8988T (cell line): ENCODE results near the gene PRRT1.
"Not testable (repeated sequence)": the region's sequence is repeated elsewhere in the genome, so short reads cannot be mapped to it uniquely, and the experiment has no call there.

Experiments used
- DNase-seq: peaks from one replicate; pipeline ENCODE4 v3.0.0; 2011

The PRRT1 gene

DNA sequence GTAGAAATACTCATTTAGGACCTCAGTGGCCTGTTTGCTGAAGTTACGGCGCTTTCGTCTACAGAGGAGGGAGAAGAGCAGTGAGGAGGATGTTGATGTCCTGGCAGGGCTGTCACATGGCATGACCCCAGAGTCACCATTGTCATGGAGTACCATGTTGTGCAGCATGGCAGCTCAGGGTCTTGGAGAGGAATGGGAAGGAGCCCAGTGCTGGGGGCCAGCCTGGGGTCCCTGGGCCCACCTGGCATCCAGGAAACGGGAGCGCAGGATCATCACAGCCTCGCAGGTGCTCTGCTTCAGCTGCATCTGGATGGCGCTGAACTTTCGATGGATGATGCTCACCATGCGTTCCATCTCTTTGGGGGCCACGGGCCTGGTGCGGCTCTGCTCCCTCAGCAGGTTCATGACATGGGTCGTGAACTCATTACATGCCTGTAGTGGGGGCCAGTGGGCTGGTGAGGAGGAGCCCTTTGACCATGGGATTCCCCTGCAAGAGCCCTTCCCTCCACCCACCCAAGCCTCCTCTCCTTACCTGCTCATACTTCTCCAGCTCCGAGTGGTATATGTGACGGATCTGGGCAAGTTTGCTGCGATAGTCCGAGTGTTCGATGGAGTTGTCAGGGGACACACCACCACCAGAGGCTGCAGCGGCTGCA, 36.1 kb upstream of the PRRT1 start:
- DNase-seq: not testable (repeated sequence)

DNA sequence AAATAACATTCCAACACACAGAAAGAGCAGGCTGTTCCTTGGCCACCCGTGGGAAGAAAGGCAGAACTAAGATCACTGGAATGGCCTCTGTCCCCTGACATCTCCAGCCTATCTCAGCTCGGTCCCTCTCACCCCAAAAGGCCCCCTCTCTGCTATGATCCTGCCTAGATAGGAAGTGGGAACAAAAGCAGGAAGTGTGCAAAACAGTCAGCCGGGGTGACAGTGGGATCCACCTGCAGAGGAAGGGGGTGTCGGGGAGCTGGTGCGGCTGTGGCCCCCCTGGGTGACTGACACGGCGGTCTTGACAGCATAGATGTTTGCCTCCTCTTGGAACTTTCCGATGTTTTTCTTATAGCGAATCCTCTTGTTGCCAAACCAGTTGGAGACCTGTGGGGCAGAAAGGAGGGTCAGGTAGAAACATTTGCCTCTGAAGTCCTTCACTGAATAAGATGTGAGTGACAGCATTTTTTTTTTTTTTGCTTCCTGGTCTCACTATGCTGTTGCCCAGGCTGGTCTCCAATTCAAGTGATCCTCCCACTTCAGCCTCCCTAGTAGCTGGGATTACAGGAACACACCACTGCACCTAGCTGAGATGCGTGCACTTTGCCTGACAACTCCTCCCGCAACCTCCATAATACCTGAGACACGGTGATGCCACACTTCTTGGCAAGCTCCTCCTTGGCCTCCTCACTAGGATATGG, 35.4 kb upstream of the PRRT1 start:
- no peak for DNase-seq

DNA sequence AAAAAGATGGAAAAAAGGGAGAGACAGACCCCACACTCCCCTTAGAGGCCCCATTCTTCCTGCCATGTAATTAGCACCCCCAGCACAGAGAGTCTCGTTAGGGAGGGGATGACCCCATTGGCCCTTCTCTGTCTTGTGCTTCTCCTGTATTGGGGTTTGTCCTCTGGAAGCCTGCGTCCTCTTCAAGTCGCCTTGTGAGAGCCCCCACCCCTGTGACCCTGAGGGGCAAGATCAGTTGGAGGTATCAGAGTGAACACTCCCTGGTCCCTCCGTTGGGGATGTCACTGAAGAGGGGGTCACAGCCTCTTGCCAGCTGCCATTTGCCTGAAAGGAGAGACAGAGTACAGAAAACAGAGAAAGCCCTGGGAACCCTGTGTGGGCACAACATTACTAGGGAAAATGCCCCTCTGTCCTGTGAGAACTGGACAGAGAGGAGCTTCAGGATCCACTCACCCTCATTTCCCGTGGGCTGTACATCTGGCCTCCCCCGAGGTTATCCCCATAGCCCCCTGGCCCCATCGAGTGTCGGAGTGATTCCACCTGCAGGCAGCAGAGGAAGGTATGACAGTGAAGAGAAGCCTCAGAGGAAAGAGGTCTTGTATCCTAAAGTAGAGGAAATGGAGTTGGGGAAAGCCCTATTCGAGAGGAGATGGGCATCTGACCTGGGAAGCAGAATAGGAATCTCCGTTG, 34.6 kb upstream of the PRRT1 start:
- not testable (repeated sequence) for DNase-seq

DNA sequence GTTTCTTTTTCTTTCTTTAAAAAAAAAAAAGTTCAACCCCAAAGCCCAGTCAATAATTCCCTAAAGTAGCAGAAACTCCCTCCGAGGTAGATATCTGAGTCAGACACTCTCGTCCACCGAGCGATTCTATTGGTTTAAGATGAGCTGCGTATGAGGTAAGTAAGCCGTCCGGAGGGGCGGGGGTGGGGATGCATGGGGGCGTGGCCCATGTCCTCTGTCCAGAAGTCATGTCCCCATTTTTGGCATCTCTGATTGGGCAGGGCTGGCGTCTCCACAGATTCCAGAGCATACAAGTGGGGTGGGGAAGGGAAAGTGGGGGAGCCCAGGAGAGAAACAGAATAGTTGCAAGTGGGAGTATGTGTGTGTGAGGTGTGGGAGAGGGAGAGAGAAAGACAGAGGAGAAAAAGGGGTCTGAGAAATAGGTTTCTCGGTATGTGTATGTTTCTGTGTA, 34.0 kb upstream of the PRRT1 start:
- DNase-seq: not testable (repeated sequence)

DNA sequence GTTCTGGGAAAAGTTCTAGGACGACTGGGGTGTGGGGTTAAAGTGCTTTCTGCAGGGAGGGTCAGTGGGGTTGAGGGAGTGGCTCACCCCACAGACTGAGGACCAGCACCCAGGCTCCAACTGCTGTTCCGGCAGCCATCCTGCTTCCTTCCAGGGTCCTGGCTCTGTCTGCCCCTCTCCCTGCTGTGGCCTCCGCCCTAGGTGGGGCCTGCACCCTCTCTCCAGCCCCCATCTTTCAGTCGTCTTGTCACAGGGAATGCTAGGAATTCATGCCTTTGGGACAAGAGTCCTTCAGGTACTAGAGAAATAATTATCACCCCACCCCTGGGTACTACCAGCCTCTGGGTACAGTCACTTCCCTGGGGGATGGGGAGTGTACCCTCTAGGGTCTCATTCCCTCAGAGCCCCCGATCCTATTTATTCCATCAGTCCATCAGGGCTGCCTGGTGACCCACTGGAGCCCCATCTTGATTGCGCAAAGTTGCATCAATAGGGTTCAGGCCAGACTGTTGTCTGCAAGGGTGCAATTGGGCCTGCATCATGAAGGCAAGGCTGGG, 32.4 kb upstream of the PRRT1 start, which contains the start of gene AGER:
Gene AGER (minus strand): TSS at position 170 of the 557 bp plus-strand sequence. CDS start 31 bp downstream, at position 139.
- DNase-seq: no peak

DNA sequence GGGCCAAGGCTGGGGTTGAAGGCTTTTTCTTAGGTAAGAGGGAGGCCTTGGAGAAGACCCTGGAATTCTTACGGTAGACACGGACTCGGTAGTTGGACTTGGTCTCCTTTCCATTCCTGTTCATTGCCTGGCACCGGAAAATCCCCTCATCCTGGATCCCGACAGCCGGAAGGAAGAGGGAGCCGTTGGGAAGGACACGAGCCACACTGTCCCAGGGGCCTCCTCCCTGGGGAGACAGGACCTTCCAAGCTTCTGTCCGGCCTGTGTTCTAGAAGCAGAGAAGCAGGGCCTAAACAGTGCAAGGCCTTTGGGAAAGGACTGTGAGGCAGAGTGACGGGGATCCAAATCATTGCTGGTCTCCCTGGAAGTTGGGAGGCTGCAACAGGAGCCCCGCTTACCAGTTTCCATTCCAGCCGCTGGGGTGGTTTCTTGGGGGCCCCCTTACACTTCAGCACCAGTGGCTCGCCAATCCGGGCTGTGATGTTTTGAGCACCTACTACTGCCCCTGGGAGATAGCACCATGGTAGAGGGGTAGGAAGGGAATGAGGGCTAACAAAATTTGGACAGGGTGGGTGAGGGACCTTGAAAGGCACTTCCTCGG, 31.8 kb upstream of the PRRT1 start:
- no peak for DNase-seq

DNA sequence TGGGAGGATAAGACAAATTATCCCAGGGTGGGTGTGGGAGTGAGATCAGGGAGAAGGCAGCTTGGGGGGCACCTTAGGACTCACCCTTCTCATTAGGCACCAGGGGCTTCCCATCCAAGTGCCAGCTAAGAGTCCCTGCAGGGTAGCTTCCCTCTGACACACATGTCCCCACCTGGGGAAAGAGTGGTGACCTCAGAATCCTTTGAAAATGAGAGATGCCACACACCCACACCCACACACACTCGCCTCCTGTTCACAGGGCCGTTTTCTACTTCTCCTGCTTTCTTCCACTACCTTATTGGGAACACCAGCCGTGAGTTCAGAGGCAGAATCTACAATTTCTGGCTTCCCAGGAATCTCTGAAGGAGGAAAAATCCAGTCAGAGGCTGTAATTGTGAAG, 31.3 kb upstream of the PRRT1 start:
- DNase-seq: no peak

DNA sequence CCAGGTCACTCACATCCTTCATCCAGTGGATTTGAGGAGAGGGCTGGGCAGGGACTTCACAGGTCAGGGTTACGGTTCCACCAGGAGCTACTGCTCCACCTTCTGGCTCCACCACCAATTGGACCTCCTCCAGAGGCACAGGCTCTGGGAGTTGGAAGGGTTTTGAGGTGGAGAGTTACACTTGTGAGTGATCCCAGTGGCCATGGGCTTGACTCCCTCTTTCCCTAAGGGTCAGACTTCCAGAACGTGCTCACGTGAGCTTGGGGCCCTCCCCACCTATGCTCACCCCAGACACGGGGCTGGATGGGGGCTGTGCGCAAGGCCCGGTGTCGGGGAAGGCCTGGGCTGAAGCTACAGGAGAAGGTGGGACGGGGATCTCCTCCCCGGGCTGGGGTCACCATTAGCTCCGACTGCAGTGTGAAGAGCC, 30.8 kb upstream of the PRRT1 start:
- DNase-seq: no peak

DNA sequence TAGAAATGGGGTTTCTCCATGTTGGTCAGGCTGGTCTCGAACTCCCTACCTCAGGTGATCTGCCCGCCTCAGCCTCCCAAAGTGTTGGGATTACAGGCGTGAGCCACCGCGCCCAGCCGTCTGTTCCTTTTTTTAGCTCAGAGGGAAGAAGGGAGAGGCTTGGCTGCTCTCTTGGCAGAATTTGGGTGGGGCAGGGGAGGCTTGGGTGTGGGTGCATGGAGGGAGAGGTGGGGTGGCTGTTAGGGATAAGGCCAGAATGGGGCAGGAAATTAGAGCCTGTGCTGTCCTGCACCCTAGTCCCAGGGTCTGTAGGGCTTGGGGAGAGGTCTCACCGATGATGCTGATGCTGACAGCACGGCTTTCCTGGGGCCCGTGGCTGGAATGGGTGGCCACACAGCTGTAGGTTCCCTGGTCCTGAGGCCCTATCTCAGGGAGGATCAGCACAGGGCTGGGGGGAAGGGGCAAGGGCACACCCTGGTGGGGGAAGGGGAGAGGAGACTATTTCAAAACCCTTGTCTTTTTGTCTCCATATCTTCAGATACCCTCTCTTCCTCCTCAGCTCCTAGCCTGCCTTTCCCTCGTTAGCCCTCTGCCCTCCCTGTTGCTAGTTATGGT, 30.3 kb upstream of the PRRT1 start:
- DNase-seq: no peak

DNA sequence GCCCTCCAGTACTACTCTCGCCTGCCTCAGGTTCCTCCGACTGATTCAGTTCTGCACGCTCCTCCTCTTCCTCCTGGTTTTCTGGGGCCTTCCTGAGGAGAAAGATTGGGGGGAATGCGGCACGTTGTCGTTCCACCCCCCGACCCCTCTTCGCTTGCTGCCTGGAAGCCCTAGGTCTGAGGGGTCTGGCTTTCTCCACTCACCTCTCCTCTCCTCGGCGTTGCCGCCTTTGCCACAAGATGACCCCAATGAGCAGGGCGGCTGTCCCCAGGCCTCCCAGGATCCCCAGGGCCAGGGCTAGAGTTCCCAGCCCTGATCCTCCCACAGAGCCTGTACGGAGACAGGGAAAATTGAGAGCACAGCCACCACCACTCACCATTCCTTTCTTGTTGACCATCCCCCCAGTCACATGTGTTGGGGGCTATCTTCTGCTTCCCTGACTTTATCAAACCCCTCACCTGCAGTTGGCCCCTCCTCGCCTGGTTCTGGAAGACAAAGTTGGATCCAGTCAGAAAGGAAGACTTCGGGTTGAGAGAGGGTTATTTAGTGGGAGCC, 29.5 kb upstream of the PRRT1 start:
- no peak for DNase-seq

DNA sequence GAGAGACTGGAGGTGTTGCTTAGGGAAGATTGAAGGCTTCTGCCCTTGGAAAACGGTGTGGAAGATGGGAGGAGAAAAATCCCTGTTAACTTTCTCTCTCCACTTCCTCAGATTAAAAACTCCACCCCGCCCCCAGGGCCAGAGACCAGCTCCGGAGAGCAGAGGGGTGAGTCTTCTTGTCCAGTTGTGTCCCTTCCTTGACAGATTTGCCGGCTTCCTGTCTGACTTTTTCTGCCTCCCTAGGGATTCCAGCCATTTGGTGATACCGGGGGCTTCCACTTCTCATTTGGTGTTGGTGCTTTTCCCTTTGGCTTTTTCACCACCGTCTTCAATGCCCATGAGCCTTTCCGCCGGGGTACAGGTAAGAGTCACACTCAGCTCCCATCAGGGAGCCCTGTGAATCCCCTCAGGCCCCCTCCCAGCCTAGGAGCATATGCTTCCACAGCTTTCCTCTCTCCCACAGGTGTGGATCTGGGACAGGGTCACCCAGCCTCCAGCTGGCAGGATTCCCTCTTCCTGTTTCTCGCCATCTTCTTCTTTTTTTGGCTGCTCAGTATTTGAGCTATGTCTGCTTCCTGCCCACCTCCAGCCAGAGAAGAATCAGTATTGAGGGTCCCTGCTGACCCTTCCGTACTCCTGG, 28.1 kb upstream of the PRRT1 start:
- no peak for DNase-seq

DNA sequence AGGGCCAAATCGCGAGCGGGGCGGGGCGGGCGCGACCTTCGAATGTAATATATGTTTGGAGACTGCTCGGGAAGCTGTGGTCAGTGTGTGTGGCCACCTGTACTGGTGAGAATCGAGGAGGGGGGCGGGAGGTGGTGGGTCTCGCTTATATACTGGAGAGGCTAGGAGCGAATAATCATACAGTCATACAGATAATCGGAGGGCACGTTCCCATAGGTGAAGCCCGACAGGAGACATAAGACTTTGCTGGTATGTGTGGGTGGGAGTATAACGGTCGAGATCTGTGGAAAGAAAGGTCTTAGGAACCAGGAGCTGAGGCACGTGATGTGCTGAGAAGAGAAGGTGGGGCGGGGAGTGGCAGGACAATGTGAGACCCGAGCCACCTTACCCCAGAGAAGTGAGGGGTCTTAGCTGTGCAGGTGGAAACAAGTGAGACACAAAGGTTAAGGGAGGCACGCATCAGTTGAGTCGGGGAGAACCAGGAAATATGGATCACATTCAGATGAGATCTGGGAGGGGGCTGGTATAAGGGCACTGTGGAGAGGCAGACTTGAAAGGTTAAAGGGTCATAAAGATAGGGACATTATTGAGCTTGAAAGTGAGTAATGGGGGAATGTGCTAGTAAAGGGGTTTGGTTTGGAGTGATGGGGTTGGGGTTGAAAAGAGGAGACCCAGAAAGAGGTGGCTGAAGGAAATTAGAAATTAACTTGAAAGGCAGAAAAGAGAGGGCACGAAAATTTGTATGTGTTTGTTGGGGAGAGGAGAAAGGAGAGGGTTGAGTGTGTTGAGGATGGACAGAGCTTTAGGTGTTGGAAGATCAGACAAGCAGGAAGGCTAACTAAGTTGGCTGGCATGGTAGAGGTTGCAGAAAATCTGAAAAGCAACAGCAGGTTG, 27.1 kb upstream of the PRRT1 start:
- DNase-seq: no peak

DNA sequence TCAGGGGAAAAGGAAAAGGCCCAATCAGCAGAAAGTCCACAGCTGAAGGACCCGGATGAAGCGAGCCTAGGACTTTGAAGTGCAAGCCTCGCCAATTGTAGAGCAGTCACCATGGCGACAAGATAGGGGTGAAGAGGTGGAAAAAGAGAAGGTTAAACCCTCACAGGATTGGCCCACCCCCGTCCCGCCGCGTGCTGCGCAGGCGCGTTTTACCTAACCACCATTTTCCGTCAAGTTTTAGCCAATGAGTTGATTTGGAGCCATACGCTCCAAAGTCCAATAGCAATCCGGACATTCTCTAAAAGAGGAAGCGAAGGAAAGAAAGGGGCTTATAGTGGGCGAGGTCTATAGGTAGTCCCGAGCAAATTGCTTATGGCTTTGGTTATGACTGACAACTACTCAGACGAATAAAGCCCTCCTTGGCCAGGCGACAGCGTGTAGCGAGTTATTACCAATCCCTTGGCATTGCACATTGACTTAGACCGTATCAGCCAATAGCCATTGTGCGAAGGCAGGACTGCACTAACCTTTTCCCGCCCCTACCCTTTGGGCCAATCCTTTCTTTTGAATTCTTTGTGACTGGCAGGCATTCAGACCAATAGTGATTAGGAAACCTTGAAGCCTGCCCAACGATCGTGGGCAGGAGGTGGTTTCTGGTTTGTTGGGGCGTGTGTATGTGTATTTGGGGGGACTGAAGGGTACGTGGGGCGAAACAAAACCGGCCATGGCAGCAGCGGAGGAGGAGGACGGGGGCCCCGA, 26.2 kb upstream of the PRRT1 start, which contains the start of gene RNF5:
Gene RNF5 (plus strand): TSS at position 618 of the 759 bp plus-strand sequence. CDS start 107 bp downstream, at position 725.
- peak; percentile 92 for DNase-seq

DNA sequence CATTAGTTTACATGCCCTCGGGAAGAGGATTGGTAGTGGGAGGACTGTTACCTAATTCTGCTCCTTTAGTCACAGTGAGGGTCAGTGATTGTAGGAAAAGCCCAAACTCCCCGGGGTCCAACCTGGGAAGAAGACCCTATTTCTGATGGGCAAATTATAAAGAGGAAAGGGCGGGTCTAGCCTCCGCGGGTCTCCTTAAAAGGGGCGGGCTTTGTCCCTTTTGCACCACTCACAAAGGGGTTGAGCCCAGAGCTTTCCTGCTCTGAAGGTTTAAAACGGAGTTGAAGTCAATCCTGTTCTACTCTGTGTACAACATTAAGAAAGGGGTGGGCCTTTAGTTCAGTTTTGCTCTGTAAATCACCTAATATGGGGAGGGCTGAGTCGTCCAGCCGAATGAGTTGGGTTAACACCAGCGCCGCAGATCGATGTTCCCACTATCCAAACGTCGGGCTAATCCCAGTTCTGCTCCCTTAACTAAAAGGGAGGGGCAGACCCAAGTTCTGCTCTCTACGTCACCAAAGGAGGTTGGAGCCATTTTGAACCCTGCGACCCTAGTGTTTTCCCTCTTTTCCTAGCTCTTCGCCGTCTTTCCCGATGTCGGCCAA, 25.5 kb upstream of the PRRT1 start:
- DNase-seq: no peak

DNA sequence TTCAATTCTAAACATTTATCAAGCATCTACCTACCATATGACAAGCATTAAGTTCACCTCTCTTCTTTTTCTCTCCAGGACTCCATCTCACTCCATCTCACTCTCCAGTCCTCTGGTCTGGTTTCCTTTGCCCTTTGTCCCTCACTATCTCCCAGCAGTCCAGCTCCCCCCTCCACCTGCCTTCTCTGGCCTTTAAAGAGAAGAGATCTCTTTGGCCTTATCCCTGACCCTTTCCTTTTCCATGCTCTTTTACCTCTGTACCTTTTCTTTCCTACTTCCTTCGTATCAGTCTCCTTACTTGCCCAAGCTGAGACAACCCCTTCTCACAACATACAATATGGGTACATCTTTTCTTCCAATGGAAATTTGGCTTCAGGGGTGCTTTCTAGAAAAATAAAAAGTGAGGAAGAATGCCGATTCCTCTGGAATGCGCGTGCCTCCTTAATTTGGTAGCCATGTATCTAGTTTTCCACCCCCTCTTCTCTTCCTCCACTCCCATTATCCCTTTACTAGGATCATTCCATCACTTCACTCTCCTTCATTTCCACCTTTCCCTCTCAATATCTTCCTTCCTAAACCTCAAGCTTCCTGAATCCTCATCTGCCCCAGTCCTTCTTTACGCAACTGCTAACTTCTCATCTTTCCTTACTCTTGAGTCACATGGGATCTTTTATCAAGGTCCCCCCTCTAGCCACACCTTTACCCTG, 24.9 kb upstream of the PRRT1 start:
- DNase-seq: no peak

DNA sequence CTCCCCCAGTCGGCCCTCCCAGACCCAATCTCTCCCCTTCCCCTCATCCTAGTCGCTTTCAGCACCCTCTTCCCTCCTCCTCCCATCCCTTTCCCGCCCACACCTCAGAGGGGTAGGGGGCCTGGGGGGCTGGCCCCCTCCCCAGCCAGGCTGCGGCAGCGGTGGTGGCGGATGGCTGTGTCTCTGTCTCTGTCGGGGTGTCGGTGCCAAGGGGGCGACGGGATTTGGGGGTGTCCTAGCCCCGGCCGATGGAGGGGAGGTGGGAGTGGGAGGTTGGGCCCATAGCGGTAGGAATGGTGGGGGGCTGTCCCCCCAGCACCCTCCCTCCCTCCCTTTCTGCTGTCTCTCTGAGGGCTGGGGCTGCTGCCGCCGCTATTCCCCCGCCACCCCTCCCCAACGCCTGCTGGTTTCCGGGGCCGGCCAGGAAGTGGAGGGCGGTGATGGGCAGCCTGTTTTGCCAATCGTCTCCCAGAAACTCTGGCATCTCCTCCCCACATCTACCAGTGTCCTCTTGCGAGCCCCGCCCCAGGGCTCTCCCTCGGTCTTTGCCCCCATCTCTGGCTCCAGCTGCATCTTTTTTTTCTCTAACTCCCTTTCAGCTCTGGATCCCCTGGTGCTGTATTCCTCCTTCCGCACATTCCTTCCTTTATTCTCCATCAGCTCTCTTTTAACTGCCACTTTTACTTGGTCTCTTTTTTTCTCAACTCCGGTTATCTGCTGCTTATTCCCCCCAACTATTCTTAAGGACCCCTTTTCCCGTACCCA, 24.2 kb upstream of the PRRT1 start, which contains the start of gene AGPAT1:
Gene AGPAT1 (minus strand): TSS at position 374 of the 765 bp plus-strand sequence. CDS start 4,588 bp downstream, outside the sequence.
- peak; percentile 85 for DNase-seq

DNA sequence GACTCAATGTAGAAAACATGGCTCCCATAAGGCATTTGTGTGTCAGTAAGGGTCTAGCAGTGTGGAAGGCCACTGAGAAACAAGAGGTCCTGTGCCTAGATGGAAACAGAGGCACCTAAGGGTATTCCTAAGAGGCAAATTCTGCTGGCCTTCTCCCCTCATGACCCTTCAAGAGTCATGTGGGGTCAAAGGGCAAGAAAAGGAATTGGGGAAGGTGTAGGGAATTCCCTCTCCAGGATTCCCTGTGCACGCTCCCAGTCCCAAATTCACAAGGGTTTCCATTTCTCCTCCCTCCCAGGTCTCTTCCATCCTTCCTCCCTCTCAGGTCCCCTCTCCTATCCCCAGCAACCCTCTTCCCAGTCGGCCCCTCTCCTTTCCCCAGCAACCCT, 23.6 kb upstream of the PRRT1 start:
- DNase-seq: no peak

DNA sequence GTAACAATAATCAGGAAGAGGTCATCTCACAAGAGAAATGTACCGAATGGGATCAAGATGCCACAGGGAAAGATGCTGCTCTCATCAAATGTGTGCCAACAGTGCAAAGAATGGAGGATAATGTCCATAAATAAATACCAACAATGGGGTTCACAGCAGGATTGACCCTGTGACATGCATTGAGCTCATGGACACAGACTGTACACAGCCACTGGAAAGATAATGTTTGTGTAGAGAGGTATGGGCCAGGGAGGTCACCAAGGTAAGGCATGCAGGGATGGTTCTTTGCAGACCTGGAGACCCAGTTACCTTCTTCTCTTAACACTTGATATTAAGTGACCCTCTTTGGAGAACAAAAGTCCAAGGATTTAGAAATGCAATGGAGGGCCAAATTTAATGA, 22.7 kb upstream of the PRRT1 start:
- no peak for DNase-seq
